HG03108 (cell line): Measurements from ENCODE around the gene PTTG1IP2.

ENCODE experiments used
- ATAC-seq: cut with Tn5 transposase; IDR thresholded peaks from one replicate; pipeline ENCODE4 v1.9.1; 2021; ENCODE audit warnings: moderate library complexity; ENCODE audit not compliant: unreplicated experiment

The PTTG1IP2 gene

DNA sequence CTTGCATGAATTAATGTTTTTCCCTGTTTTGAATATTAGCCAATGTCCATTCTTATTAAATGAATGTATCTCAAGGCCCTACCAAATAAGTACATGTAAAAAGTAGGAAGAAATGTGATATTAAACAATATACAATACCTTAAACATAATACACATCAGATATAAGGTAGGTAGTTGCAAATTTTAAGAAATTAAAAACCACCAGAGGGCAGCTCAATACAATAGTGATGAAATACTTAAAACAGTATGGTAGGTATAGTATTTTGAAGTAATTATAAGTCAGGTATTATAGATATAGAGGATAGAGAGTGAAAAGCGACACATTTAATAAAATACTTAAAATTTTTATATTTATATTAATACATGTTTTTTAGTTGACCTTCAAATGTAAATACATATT is 83.1 kb downstream of the PTTG1IP2 start:
- no peak for ATAC-seq

DNA sequence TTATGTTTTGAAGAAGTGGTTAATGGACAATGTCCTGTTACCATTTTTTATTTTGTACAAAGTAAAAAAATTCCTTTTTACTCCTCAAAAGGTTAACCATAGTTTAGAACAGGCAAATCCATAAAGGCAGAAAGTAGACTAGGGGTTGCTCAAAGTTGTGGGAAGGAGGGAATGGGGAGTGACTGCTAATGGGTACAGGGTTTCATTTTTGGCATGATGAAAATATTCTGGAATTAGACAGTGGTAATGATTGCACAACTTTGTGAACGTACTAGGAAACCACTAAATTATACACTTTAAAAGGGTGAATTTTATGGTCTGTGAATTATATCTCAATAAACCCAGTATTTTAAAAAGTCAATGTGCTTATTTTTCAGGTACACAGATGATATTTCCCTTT is 91.3 kb downstream of the PTTG1IP2 start:
- no peak for ATAC-seq
